Natural killer cell (primary cell): ENCODE results near the gene PFKFB3. TPM values are rescaled to one million over a fixed set of nuclear protein-coding genes. Genes with fewer than 3 reads are reported as not detected.

Source experiments
- ATAC-seq, 3 donors: fragments of 150-1000 bp in 2 of 3; fragments of 200-7000 bp in 1 of 3; cut with Tn5 transposase; 1 replicate in 1 of 3; 2 replicates in 2 of 3; pipeline ENCODE4 v1.10.0; 2021; ENCODE audit warnings: mild to moderate bottlenecking in 2 of 3, moderate library complexity in 2 of 3
- DNase-seq, 2 donors: peaks; one replicate each; pipeline versions ENCODE4 v3.0.0 to v3.0.0-alpha.2; 2013 to 2021; ENCODE audit warnings: mixed read lengths in 1 of 2
- H3K27ac ChIP-seq: one replicate; pipeline ENCODE4 v1.5.1; 2013; ENCODE audit warnings: mild to moderate bottlenecking, low read length
- H3K27me3 ChIP-seq: one replicate; pipeline ENCODE4 v1.6.1; 2013; ENCODE audit warnings: low read length; ENCODE audit not compliant: control insufficient read depth, insufficient read depth
- H3K36me3 ChIP-seq: one replicate; pipeline ENCODE4 v1.6.1; 2013; ENCODE audit warnings: low read length; ENCODE audit not compliant: control insufficient read depth, insufficient read depth
- H3K4me1 ChIP-seq: one replicate; pipeline ENCODE4 v1.6.1; 2013; ENCODE audit warnings: low read length; ENCODE audit not compliant: control insufficient read depth, insufficient read depth
- H3K4me3 ChIP-seq: one replicate; pipeline ENCODE4 v1.5.1; 2013; ENCODE audit warnings: low read length
- H3K9me3 ChIP-seq: one replicate; pipeline ENCODE4 v1.6.1; 2013; ENCODE audit warnings: low read length; ENCODE audit not compliant: control insufficient read depth, insufficient read depth
- H3K27ac Mint-ChIP-seq, 2 donors: one replicate each; pipeline ENCODE4 v1.8.0; 2022; ENCODE audit warnings: mild to moderate bottlenecking in 2 of 2, mixed read lengths in 2 of 2, moderate library complexity in 1 of 2
- H3K27me3 Mint-ChIP-seq, 2 donors: one replicate each; pipeline ENCODE4 v1.8.0; 2022; ENCODE audit warnings: low read depth in 2 of 2, mixed read lengths in 2 of 2
- H3K36me3 Mint-ChIP-seq: one replicate; pipeline ENCODE4 v1.8.0; 2022; ENCODE audit warnings: mixed read lengths
- H3K4me1 Mint-ChIP-seq, 2 donors: one replicate each; pipeline ENCODE4 v1.8.0; 2022; ENCODE audit warnings: mixed read lengths in 2 of 2
- H3K4me3 Mint-ChIP-seq: one replicate; pipeline ENCODE4 v1.8.0; 2022; ENCODE audit warnings: mild to moderate bottlenecking, moderate library complexity, mixed read lengths
- H3K9me3 Mint-ChIP-seq, 2 donors: one replicate each; pipeline ENCODE4 v1.8.0; 2022; ENCODE audit warnings: mixed read lengths in 2 of 2
- CTCF ChIP-seq: fragments of 200-600 bp; IDR thresholded peaks from one replicate; pipeline ENCODE4 v1.8.0; 2022; ENCODE audit warnings: antibody characterized with exemption
- WGBS: methylation state at CpG from one replicate; pipeline ENCODE4 v1.1.7; 2013; ENCODE audit warnings: missing lambda C conversion rate; ENCODE audit not compliant: insufficient coverage; 5-methylcytosine and 5-hydroxymethylcytosine counted together
- intact Hi-C: fragments of 100-400 bp; cut with micrococcal nuclease; formaldehyde crosslinking; loops from one replicate; pipeline ENCODE4 v1.14.2; 2022
- total RNA-seq, 4 donors: library from RNA; stranded (reverse); fragments of 120-200 nt in 1 of 4; gene quantifications; one replicate each; pipeline versions ENCODE4 v1.2.3 to v1.2.4, GENCODE V29; 2013 to 2022

PFKFB3 gene
- total RNA-seq, 3 donors from 2014 or later (not counting 1 experiment from before 2014, with no cell fraction given), result 33.4 to 59.7 (median 39.0) TPM

GRCh38 chr10:6220418-6221191 lies 17.9 kb downstream of the PFKFB3 start:
- Mint-ChIP-seq H3K27me3 (no peaks in the 10 kb centered on the region), H3K4me1 (no peaks in the 10 kb centered on the region), H3K9me3 (no peaks in the 10 kb centered on the region), H3K4me3 (no peak overlapping the region), H3K36me3 (no peaks in the 10 kb centered on the region), H3K27ac (peak overlapping the region in 1 of 2 donors; percentile 10)
- H3K4me1 ChIP-seq, result no peaks in the 10 kb centered on the region
- peaks cover 60% of the 10 kb centered on the region for H3K36me3 ChIP-seq
- intact Hi-C loops, result no loop called here
- H3K27me3 ChIP-seq, result no peaks in the 10 kb centered on the region
- WGBS, result 86% methylated on average over 32 of the region's 32 CpGs
- H3K27ac ChIP-seq, result no peak overlapping the region
- H3K4me3 ChIP-seq, result no peak overlapping the region
- DNase-seq (no peak), ATAC-seq (no peak)
- H3K9me3 ChIP-seq, result no peaks in the 10 kb centered on the region
- no peak for TF ChIP-seq CTCF

- WGBS, result 96% methylated on average over 30 of the region's 30 CpGs
- intact Hi-C loops, result no loop called here
- Histone ChIP-seq H3K4me3 (no peak overlapping the region), H3K36me3 (peaks cover 63% of the 10 kb centered on the region), H3K9me3 (no peaks in the 10 kb centered on the region), H3K27me3 (no peaks in the 10 kb centered on the region), H3K27ac (no peak overlapping the region), H3K4me1 (no peaks in the 10 kb centered on the region)
- Mint-ChIP-seq H3K9me3 (no peaks in the 10 kb centered on the region), H3K36me3 (no peaks in the 10 kb centered on the region), H3K27me3 (no peaks in the 10 kb centered on the region), H3K4me1 (no peaks in the 10 kb centered on the region), H3K27ac (peak overlapping the region in 1 of 2 donors; percentile 10), H3K4me3 (no peak overlapping the region)
- ATAC-seq (peak in 2 of 3 donors; percentile 20 to 30), DNase-seq (no peak)
- no peak for TF ChIP-seq CTCF
These were observed 18.6 kb downstream of the PFKFB3 start for GRCh38 chr10:6221192-6221940.

- H3K27ac Mint-ChIP-seq, result no peak overlapping the region
- no peak overlapping the region for H3K4me3 Mint-ChIP-seq
- H3K4me1 Mint-ChIP-seq, result no peaks in the 10 kb centered on the region
- ATAC-seq, result no peak
- no peaks in the 10 kb centered on the region for H3K27me3 Mint-ChIP-seq
- H3K27ac ChIP-seq, result no peak overlapping the region
- no peaks in the 10 kb centered on the region for H3K9me3 ChIP-seq
- no peak overlapping the region for H3K4me3 ChIP-seq
- H3K36me3 ChIP-seq, result peaks cover 60% of the 10 kb centered on the region
- 96% methylated on average over 21 of the region's 21 CpGs for WGBS
- H3K36me3 Mint-ChIP-seq, result no peaks in the 10 kb centered on the region
- no peaks in the 10 kb centered on the region for H3K27me3 ChIP-seq
- intact Hi-C loops, result no loop called here
- TF ChIP-seq CTCF, result no peak
- DNase-seq, result no peak
- H3K4me1 ChIP-seq, result no peaks in the 10 kb centered on the region
- no peaks in the 10 kb centered on the region for H3K9me3 Mint-ChIP-seq
These were observed 19.4 kb downstream of the PFKFB3 start for GRCh38 chr10:6221971-6222751.
